Measurements from ENCODE around the gene CCDC92B. TPM values are rescaled to one million over a fixed set of nuclear protein-coding genes. Genes with fewer than 3 reads are reported as not detected.

The CCDC92B gene
- total RNA-seq, 4 donors from 2014 or later = 0.21 TPM; not detected in 3

- TF ChIP-seq CTCF (IDR thresholded peaks at IDR 0.05) = no peak
- no peak for TF ChIP-seq POLR2A (IDR thresholded peaks at IDR 0.05)
- no peak for DNase-seq
- H3K27me3 ChIP-seq = no peaks in the 10 kb centered on the region
- no peaks in the 10 kb centered on the region for H3K36me3 ChIP-seq
- no peak overlapping the region for H3K4me3 ChIP-seq
- no peak overlapping the region for H3K27ac ChIP-seq
- intact Hi-C loops (cut with DNase I; ENCODE audit: low total_unique reads) = no loop called here
- no peaks in the 10 kb centered on the region for H3K9me3 ChIP-seq
- H3K4me1 ChIP-seq = no peaks in the 10 kb centered on the region
Observed at GRCh38 chr17:2736956-2737355, 12.5 kb downstream of the CCDC92B start.

GRCh38 chr17:2735896-2736295 lies 13.6 kb downstream of the CCDC92B start:
- no peak overlapping the region for H3K27ac ChIP-seq
- TF ChIP-seq CTCF (IDR thresholded peaks at IDR 0.05) = no peak
- no peak for TF ChIP-seq POLR2A (IDR thresholded peaks at IDR 0.05)
- no peaks in the 10 kb centered on the region for H3K27me3 ChIP-seq
- no peaks in the 10 kb centered on the region for H3K9me3 ChIP-seq
- no peak for DNase-seq
- no peak overlapping the region for H3K4me3 ChIP-seq
- intact Hi-C loops (cut with DNase I; ENCODE audit: low total_unique reads) = no loop called here
- H3K36me3 ChIP-seq = no peaks in the 10 kb centered on the region
- no peaks in the 10 kb centered on the region for H3K4me1 ChIP-seq

GRCh38 chr17:2734939-2735338 lies 14.5 kb downstream of the CCDC92B start:
- intact Hi-C loops (cut with DNase I; ENCODE audit: low total_unique reads) = no loop called here
- H3K36me3 ChIP-seq = no peaks in the 10 kb centered on the region
- H3K27me3 ChIP-seq = no peaks in the 10 kb centered on the region
- H3K9me3 ChIP-seq = no peaks in the 10 kb centered on the region
- DNase-seq = no peak
- TF ChIP-seq CTCF (IDR thresholded peaks at IDR 0.05) (no peak), POLR2A (IDR thresholded peaks at IDR 0.05) (no peak)
- H3K4me1 ChIP-seq = no peaks in the 10 kb centered on the region
- H3K27ac ChIP-seq = no peak overlapping the region
- H3K4me3 ChIP-seq = no peak overlapping the region

- intact Hi-C loops (cut with DNase I; ENCODE audit: low total_unique reads) = no loop called here
- TF ChIP-seq POLR2A (IDR thresholded peaks at IDR 0.05) = no peak
- Histone ChIP-seq H3K4me3 (no peak overlapping the region), H3K27me3 (peaks cover 0 to 4% of the 10 kb centered on the region in 2 donors), H3K27ac (no peak overlapping the region), H3K9me3 (no peaks in the 10 kb centered on the region), H3K36me3 (no peaks in the 10 kb centered on the region), H3K4me1 (no peaks in the 10 kb centered on the region)
- DNase-seq = no peak
Observed at GRCh38 chr17:2731807-2732206, 17.6 kb downstream of the CCDC92B start.

- Histone ChIP-seq H3K4me1 (no peaks in the 10 kb centered on the region), H3K4me3 (no peak overlapping the region), H3K27me3 (peaks cover 0 to 4% of the 10 kb centered on the region in 2 donors), H3K27ac (no peak overlapping the region), H3K36me3 (no peaks in the 10 kb centered on the region), H3K9me3 (no peaks in the 10 kb centered on the region)
- intact Hi-C loops (cut with DNase I; ENCODE audit: low total_unique reads) = no loop called here
- TF ChIP-seq POLR2A (IDR thresholded peaks at IDR 0.05) (no peak), CTCF (IDR thresholded peaks at IDR 0.05) (no peak)
- no peak for DNase-seq
Observed at GRCh38 chr17:2730764-2731353, 18.6 kb downstream of the CCDC92B start.

GRCh38 chr17:2724784-2725164 lies 24.7 kb downstream of the CCDC92B start:
- Histone ChIP-seq H3K4me3 (peak overlapping the region in 1 of 2 donors; percentile 32), H3K4me1 (peaks cover 0 to 12% of the 10 kb centered on the region in 2 donors), H3K27me3 (peaks cover 0 to 4% of the 10 kb centered on the region in 2 donors), H3K36me3 (no peaks in the 10 kb centered on the region), H3K9me3 (no peaks in the 10 kb centered on the region), H3K27ac (no peak overlapping the region)
- intact Hi-C loops (cut with DNase I; ENCODE audit: low total_unique reads) = no loop called here
- TF ChIP-seq CTCF (IDR thresholded peaks at IDR 0.05) = no peak
- TF ChIP-seq POLR2A (IDR thresholded peaks at IDR 0.05) = no peak
- DNase-seq = no peak

Data from uterus (tissue), 4 donors.